Neural cell (in vitro differentiated cells): ENCODE results near the gene AP2B1. TPM values are rescaled to one million over a fixed set of nuclear protein-coding genes. Genes with fewer than 3 reads are reported as not detected.

Experiments used
- H2AFZ ChIP-seq: fragments of 200-600, 300-800 bp; sonication (generic), shearing (Covaris generic); 2 replicates; pipeline ENCODE4 v1.6.0; 2014; ENCODE audit warnings: low read depth, mild to moderate bottlenecking, antibody characterized with exemption, low read length, moderate library complexity
- H3F3A ChIP-seq: fragments of 200-600 bp; shearing (Covaris generic); 2 replicates; pipeline ENCODE4 v1.6.1; 2016; ENCODE audit warnings: mild to moderate bottlenecking, moderate library complexity, mixed read lengths, antibody characterized with exemption, low read length; ENCODE audit not compliant: insufficient read depth, poor library complexity, severe bottlenecking
- H3K27ac ChIP-seq: fragments of 200-600, 300-800 bp; sonication (generic), shearing (Covaris generic); 2 replicates; pipeline ENCODE4 v1.5.1; 2014; ENCODE audit warnings: mild to moderate bottlenecking, low read length, moderate library complexity
- H3K27me3 ChIP-seq: fragments of 300-800, 200-600 bp; sonication (generic), shearing (Covaris generic); 2 replicates; pipeline ENCODE4 v1.6.0; 2014; ENCODE audit warnings: mild to moderate bottlenecking, low read depth, low read length, moderate library complexity; ENCODE audit not compliant: insufficient read depth
- H3K36me3 ChIP-seq: fragments of 300-800, 200-600 bp; sonication (generic), shearing (Covaris generic); 2 replicates; pipeline ENCODE4 v1.5.1; 2014; ENCODE audit warnings: mild to moderate bottlenecking, antibody characterized with exemption, low read length, moderate library complexity; ENCODE audit not compliant: insufficient read depth
- H3K4me2 ChIP-seq: fragments of 300-800, 200-600 bp; sonication (generic), shearing (Covaris generic); 2 replicates; pipeline ENCODE4 v1.6.0; 2014; ENCODE audit warnings: mild to moderate bottlenecking, low read length
- H3K4me3 ChIP-seq: fragments of 300-800, 200-600 bp; sonication (generic), shearing (Covaris generic); 2 replicates; pipeline ENCODE4 v1.5.1; 2014; ENCODE audit warnings: mild to moderate bottlenecking, low read length, moderate library complexity
- H3K79me2 ChIP-seq: fragments of 200-600 bp; shearing (Covaris generic); replicated peaks from 2 replicates; pipeline ENCODE4 v1.6.0; 2014; ENCODE audit warnings: mild to moderate bottlenecking, low read length, moderate library complexity; ENCODE audit not compliant: insufficient read depth
- H3K9ac ChIP-seq: fragments of 300-800, 200-600 bp; sonication (generic), shearing (Covaris generic); 2 replicates; pipeline ENCODE4 v1.6.1; 2016; ENCODE audit warnings: mild to moderate bottlenecking, low read length, mixed read lengths
- H3K9me2 ChIP-seq: fragments of 200-600 bp; shearing (Covaris generic); 2 replicates; pipeline ENCODE4 v1.6.1; 2016; ENCODE audit warnings: mild to moderate bottlenecking, low read length, mixed read lengths; ENCODE audit not compliant: insufficient read depth
- H3K9me3 ChIP-seq: fragments of 200-600, 300-800 bp; sonication (generic), shearing (Covaris generic); 2 replicates; pipeline ENCODE4 v1.6.1; 2016; ENCODE audit warnings: mild to moderate bottlenecking, mixed run types, low read length, moderate library complexity, mixed read lengths
- H4K20me1 ChIP-seq: fragments of 200-600 bp; shearing (Covaris generic); 2 replicates; pipeline ENCODE4 v1.6.1; 2016; ENCODE audit warnings: mild to moderate bottlenecking, mixed run types; ENCODE audit not compliant: insufficient read depth
- EP300 ChIP-seq: fragments of 450-650 bp; conservative IDR thresholded peaks from 2 replicates; pipeline ENCODE4 v1.6.1; 2014; ENCODE audit warnings: antibody characterized with exemption, mild to moderate bottlenecking, moderate library complexity; ENCODE audit not compliant: poor library complexity, severe bottlenecking
- EZH2 ChIP-seq: fragments of 200-600, 300-800 bp; shearing (Covaris generic), sonication (generic); IDR thresholded peaks from 2 replicates; pipeline ENCODE4 v1.6.1; 2014; ENCODE audit warnings: antibody characterized with exemption, low read length, borderline replicate concordance, mild to moderate bottlenecking; ENCODE audit not compliant: insufficient read depth, poor library complexity, severe bottlenecking
- MXI1 ChIP-seq: fragments of 450-650 bp; conservative IDR thresholded peaks from 2 replicates; pipeline ENCODE4 v1.6.1; 2014; ENCODE audit warnings: antibody characterized with exemption, mild to moderate bottlenecking; ENCODE audit not compliant: poor library complexity, severe bottlenecking
- POLR2AphosphoS5 ChIP-seq: IDR thresholded peaks from 2 replicates; pipeline ENCODE4 v1.6.1; 2012
- RAD21 ChIP-seq: fragments of 450-650 bp; conservative IDR thresholded peaks from 2 replicates; pipeline ENCODE4 v1.6.1; 2014; ENCODE audit warnings: antibody characterized with exemption, mild to moderate bottlenecking, moderate library complexity
- SMC3 ChIP-seq: fragments of 450-650 bp; conservative IDR thresholded peaks from 2 replicates; pipeline ENCODE4 v1.6.1; 2014; ENCODE audit warnings: antibody characterized with exemption, mild to moderate bottlenecking, moderate library complexity; ENCODE audit not compliant: poor library complexity
- TAF1 ChIP-seq: IDR thresholded peaks from 2 replicates; pipeline ENCODE4 v1.6.1; 2012; ENCODE audit warnings: low read depth
- polyA plus RNA-seq: library from polyadenylated mRNA; depleted of rRNA; stranded (reverse); fragments of >200 nt; gene quantifications from 2 replicates; pipeline ENCODE4 v1.2.3, GENCODE V29; 2014
- TF ChIP-seq, protein P1 (sequence below): IDR thresholded peaks from 2 replicates; pipeline ENCODE4 v1.6.1; 2012; ENCODE audit warnings: borderline replicate concordance
- TF ChIP-seq, protein P2 (sequence below): fragments of 450-650 bp; IDR thresholded peaks from 2 replicates; pipeline ENCODE4 v1.5.1; 2014; ENCODE audit warnings: antibody characterized with exemption, mild to moderate bottlenecking, moderate library complexity; ENCODE audit not compliant: poor library complexity, severe bottlenecking

Gene AP2B1
- polyA plus RNA-seq, 1 donor from 2014 or later: 59.5 TPM

DNA sequence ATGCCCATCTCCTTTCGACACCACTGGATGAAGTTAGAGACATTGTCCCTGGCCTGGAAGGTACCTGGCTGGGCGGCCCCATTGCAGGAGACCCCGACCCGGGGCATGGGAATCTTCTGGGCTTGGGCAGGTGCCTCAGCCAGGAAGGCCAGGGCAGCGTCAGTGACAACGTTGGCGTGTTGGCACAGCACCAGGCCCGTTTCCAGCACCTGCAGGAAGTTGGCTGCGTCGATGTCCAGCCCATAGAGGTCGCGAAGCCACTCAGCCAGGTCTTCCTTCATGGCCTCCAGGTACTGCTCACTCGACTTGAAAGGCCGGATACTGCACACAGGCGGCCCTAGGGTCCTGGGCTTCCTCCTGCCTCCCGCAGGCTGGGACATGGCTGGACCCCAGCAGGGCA lies 165.3 kb downstream of the AP2B1 start:
- H3K9ac ChIP-seq: no peak overlapping the region
- H3K79me2 ChIP-seq: no peaks in the 10 kb centered on the region
- no peaks in the 10 kb centered on the region for H3K9me2 ChIP-seq
- H2AFZ ChIP-seq: no peak overlapping the region
- TF ChIP-seq EP300 (no peak), POLR2AphosphoS5 (no peak), SMC3 (no peak), RAD21 (no peak), TAF1 (no peak), EZH2 (no peak), MXI1 (no peak)
- TF ChIP-seq, protein P1, sequence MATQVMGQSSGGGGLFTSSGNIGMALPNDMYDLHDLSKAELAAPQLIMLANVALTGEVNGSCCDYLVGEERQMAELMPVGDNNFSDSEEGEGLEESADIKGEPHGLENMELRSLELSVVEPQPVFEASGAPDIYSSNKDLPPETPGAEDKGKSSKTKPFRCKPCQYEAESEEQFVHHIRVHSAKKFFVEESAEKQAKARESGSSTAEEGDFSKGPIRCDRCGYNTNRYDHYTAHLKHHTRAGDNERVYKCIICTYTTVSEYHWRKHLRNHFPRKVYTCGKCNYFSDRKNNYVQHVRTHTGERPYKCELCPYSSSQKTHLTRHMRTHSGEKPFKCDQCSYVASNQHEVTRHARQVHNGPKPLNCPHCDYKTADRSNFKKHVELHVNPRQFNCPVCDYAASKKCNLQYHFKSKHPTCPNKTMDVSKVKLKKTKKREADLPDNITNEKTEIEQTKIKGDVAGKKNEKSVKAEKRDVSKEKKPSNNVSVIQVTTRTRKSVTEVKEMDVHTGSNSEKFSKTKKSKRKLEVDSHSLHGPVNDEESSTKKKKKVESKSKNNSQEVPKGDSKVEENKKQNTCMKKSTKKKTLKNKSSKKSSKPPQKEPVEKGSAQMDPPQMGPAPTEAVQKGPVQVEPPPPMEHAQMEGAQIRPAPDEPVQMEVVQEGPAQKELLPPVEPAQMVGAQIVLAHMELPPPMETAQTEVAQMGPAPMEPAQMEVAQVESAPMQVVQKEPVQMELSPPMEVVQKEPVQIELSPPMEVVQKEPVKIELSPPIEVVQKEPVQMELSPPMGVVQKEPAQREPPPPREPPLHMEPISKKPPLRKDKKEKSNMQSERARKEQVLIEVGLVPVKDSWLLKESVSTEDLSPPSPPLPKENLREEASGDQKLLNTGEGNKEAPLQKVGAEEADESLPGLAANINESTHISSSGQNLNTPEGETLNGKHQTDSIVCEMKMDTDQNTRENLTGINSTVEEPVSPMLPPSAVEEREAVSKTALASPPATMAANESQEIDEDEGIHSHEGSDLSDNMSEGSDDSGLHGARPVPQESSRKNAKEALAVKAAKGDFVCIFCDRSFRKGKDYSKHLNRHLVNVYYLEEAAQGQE: no peak
- TF ChIP-seq, protein P2, sequence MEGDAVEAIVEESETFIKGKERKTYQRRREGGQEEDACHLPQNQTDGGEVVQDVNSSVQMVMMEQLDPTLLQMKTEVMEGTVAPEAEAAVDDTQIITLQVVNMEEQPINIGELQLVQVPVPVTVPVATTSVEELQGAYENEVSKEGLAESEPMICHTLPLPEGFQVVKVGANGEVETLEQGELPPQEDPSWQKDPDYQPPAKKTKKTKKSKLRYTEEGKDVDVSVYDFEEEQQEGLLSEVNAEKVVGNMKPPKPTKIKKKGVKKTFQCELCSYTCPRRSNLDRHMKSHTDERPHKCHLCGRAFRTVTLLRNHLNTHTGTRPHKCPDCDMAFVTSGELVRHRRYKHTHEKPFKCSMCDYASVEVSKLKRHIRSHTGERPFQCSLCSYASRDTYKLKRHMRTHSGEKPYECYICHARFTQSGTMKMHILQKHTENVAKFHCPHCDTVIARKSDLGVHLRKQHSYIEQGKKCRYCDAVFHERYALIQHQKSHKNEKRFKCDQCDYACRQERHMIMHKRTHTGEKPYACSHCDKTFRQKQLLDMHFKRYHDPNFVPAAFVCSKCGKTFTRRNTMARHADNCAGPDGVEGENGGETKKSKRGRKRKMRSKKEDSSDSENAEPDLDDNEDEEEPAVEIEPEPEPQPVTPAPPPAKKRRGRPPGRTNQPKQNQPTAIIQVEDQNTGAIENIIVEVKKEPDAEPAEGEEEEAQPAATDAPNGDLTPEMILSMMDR: no peak
- H3K9me3 ChIP-seq: no peaks in the 10 kb centered on the region
- H3K27ac ChIP-seq: no peak overlapping the region
- H3K4me2 ChIP-seq: no peak overlapping the region
- H3K36me3 ChIP-seq: no peaks in the 10 kb centered on the region
- peaks cover 3% of the 10 kb centered on the region for H3K27me3 ChIP-seq
- no peaks in the 10 kb centered on the region for H4K20me1 ChIP-seq
- no peak overlapping the region for H3K4me3 ChIP-seq
- no peaks in the 10 kb centered on the region for H3F3A ChIP-seq

- TF ChIP-seq, protein P2: no peak
- TF ChIP-seq SMC3 (no peak), MXI1 (no peak), EP300 (no peak), POLR2AphosphoS5 (no peak)
- TF ChIP-seq, protein P1: no peak
- no peaks in the 10 kb centered on the region for H3K36me3 ChIP-seq
- H3K9ac ChIP-seq: no peak within 1 kb of the TSS
- H3K27me3 ChIP-seq: peaks cover 3% of the 10 kb centered on the region
- no peak within 1 kb of the TSS for H3K4me3 ChIP-seq
- no peaks in the 10 kb centered on the region for H3K9me2 ChIP-seq
- H3K4me2 ChIP-seq: no peak within 1 kb of the TSS
- H3K79me2 ChIP-seq: no peaks in the 10 kb centered on the region
- no peaks in the 10 kb centered on the region for H3F3A ChIP-seq
- no peaks in the 10 kb centered on the region for H3K9me3 ChIP-seq
- no peak within 1 kb of the TSS for H3K27ac ChIP-seq
- no peak within 1 kb of the TSS for H2AFZ ChIP-seq
- no peaks in the 10 kb centered on the region for H4K20me1 ChIP-seq
These were observed 166.0 kb downstream of the AP2B1 start, which contains the start of gene GAS2L2 for GRCh38 chr17:35752945-35753764. GAS2L2 (minus strand) TSS chr17:35753239; CDS start chr17:35752850, 389 bp downstream.
